SK-N-SH treated with all-trans-retinoic acid at 6 μM for 48 hours (cell line): ENCODE measurements around the gene CCNL2.
"Not testable (repeated sequence)": the region's sequence is repeated elsewhere in the genome, so short reads cannot be mapped to it uniquely, and the experiment has no call there.

Source experiments
- ATAC-seq: fragments of 200-7000 bp; cut with Tn5 transposase; 3 replicates; pipeline ENCODE4 v1.9.1; 2020; ENCODE audit warnings: mild to moderate bottlenecking, moderate library complexity
- ARNTL ChIP-seq: fragments of 450-650 bp; formaldehyde crosslinking; IDR thresholded peaks from 2 replicates; pipeline ENCODE4 v1.5.0; 2020; ENCODE audit warnings: low read depth, mild to moderate bottlenecking, moderate library complexity, borderline replicate concordance
- BACH2 ChIP-seq: fragments of 250-450 bp; sonication (Bioruptor Pico); IDR thresholded peaks from 2 replicates; pipeline ENCODE4 v1.9.0; 2021; ENCODE audit warnings: mild to moderate bottlenecking, borderline replicate concordance
- CSDC2 ChIP-seq: fragments of 250-450 bp; sonication (Bioruptor Pico); IDR thresholded peaks from 2 replicates; pipeline ENCODE4 v1.5.0; 2020; ENCODE audit warnings: mild to moderate bottlenecking, moderate library complexity
- CSRNP3 ChIP-seq: fragments of 250-450 bp; sonication (Bioruptor Pico); IDR thresholded peaks from 2 replicates; pipeline ENCODE4 v1.5.1; 2021; ENCODE audit warnings: mild to moderate bottlenecking, moderate library complexity
- ESRRG ChIP-seq: fragments of 250-450 bp; sonication (Bioruptor Pico); IDR thresholded peaks from 2 replicates; pipeline ENCODE4 v1.6.1; 2021; ENCODE audit warnings: mild to moderate bottlenecking
- GLIS3 ChIP-seq: fragments of 250-450 bp; sonication (Bioruptor Pico); IDR thresholded peaks from 2 replicates; pipeline ENCODE4 v1.5.0; 2020; ENCODE audit warnings: mild to moderate bottlenecking, moderate library complexity
- ISL1 ChIP-seq: fragments of 250-450 bp; sonication (Bioruptor Pico); IDR thresholded peaks from 2 replicates; pipeline ENCODE4 v2.1.2; 2022; ENCODE audit warnings: mild to moderate bottlenecking, moderate library complexity
- OSR1 ChIP-seq: fragments of 250-450 bp; sonication (Bioruptor Pico); IDR thresholded peaks from 2 replicates; pipeline ENCODE4 v1.8.0; 2022; ENCODE audit warnings: moderate library complexity, mild to moderate bottlenecking, inconsistent platforms
- PATZ1 ChIP-seq: fragments of 250-450 bp; sonication (Bioruptor Pico); IDR thresholded peaks from 2 replicates; pipeline ENCODE4 v1.8.0; 2020; ENCODE audit warnings: mild to moderate bottlenecking, moderate library complexity, borderline replicate concordance
- POU6F1 ChIP-seq: fragments of 250-450 bp; sonication (Bioruptor Pico); IDR thresholded peaks from 2 replicates; pipeline ENCODE4 v1.8.0; 2021; ENCODE audit warnings: low read depth, mild to moderate bottlenecking, moderate library complexity, borderline replicate concordance
- PPARA ChIP-seq: fragments of 250-450 bp; sonication (Bioruptor Pico); IDR thresholded peaks from 2 replicates; pipeline ENCODE4 v1.5.0; 2020; ENCODE audit warnings: mild to moderate bottlenecking, borderline replicate concordance
- RARB ChIP-seq: fragments of 250-450 bp; sonication (Bioruptor Pico); IDR thresholded peaks from 2 replicates; pipeline ENCODE4 v1.8.0; 2021; ENCODE audit warnings: mild to moderate bottlenecking, moderate library complexity
- TCF4 ChIP-seq: fragments of 250-450 bp; sonication (Bioruptor Pico); IDR thresholded peaks from 2 replicates; pipeline ENCODE4 v1.8.0; 2021; ENCODE audit warnings: mild to moderate bottlenecking, moderate library complexity, borderline replicate concordance
- TOX ChIP-seq: fragments of 250-450 bp; sonication (Bioruptor Pico); IDR thresholded peaks from 2 replicates; pipeline ENCODE4 v1.8.0; 2021; ENCODE audit warnings: mild to moderate bottlenecking, moderate library complexity, borderline replicate concordance
- TSHZ2 ChIP-seq: fragments of 250-450 bp; sonication (Bioruptor Pico); IDR thresholded peaks from 2 replicates; pipeline ENCODE4 v1.5.0; 2020; ENCODE audit warnings: mild to moderate bottlenecking, moderate library complexity
- ZC3H10 ChIP-seq: fragments of 250-450 bp; sonication (Bioruptor Pico); IDR thresholded peaks from 2 replicates; pipeline ENCODE4 v1.5.1; 2021; ENCODE audit warnings: mild to moderate bottlenecking, moderate library complexity
- ZFP3 ChIP-seq: fragments of 250-450 bp; sonication (Bioruptor Pico); IDR thresholded peaks from 2 replicates; pipeline ENCODE4 v1.5.0; 2020; ENCODE audit warnings: mild to moderate bottlenecking, moderate library complexity
- ZFP30 ChIP-seq: fragments of 450-650 bp; formaldehyde crosslinking; IDR thresholded peaks from 2 replicates; pipeline ENCODE4 v1.5.0; 2022; ENCODE audit warnings: mild to moderate bottlenecking, moderate library complexity
- ZNF565 ChIP-seq: fragments of 450-650 bp; formaldehyde crosslinking; conservative IDR thresholded peaks from 2 replicates; pipeline ENCODE4 v1.5.0; 2020; ENCODE audit warnings: low read depth, mild to moderate bottlenecking, moderate library complexity
- ZNF70 ChIP-seq: fragments of 450-650 bp; formaldehyde crosslinking; IDR thresholded peaks from 2 replicates; pipeline ENCODE4 v1.5.0; 2020; ENCODE audit warnings: mild to moderate bottlenecking, moderate library complexity

CCNL2 gene

GRCh38 chr1:1371364-1371745 lies 27.8 kb downstream of the CCNL2 start:
- TF ChIP-seq PPARA (CRISPR knock-in tag) = no peak
- no peak for TF ChIP-seq TOX (CRISPR knock-in tag)
- TF ChIP-seq POU6F1 (CRISPR knock-in tag) = no peak
- ATAC-seq = no peak

GRCh38 chr1:1370771-1371300 lies 28.3 kb downstream of the CCNL2 start:
- ATAC-seq = no peak
- TF ChIP-seq POU6F1 (CRISPR knock-in tag) (no peak), ARNTL (CRISPR knock-in tag) (no peak), PATZ1 (CRISPR knock-in tag) (no peak), OSR1 (no peak), RARB (CRISPR knock-in tag) (no peak), TCF4 (CRISPR knock-in tag) (no peak), TOX (CRISPR knock-in tag) (no peak), ZNF70 (CRISPR knock-in tag) (no peak), GLIS3 (no peak), ZC3H10 (CRISPR knock-in tag) (no peak), CSDC2 (CRISPR knock-in tag) (no peak), CSRNP3 (CRISPR knock-in tag) (no peak), ZFP3 (no peak), ISL1 (CRISPR knock-in tag) (no peak), TSHZ2 (CRISPR knock-in tag) (no peak), ESRRG (CRISPR knock-in tag) (no peak)
- TF ChIP-seq, all 23 proteins: peak for 0

GRCh38 chr1:1370094-1370493 lies 29.0 kb downstream of the CCNL2 start:
- not testable (repeated sequence) for ATAC-seq

GRCh38 chr1:1367315-1367714 lies 31.8 kb downstream of the CCNL2 start:
- ATAC-seq = no peak
- TF ChIP-seq ZFP30 (CRISPR knock-in tag) (no peak), CSRNP3 (CRISPR knock-in tag) (no peak), ISL1 (CRISPR knock-in tag) (no peak), RARB (CRISPR knock-in tag) (no peak), PPARA (CRISPR knock-in tag) (no peak), ZNF70 (CRISPR knock-in tag) (no peak), ZNF565 (no peak), BACH2 (CRISPR knock-in tag) (no peak), ARNTL (CRISPR knock-in tag) (no peak), PATZ1 (CRISPR knock-in tag) (no peak)
